ENCODE data around the gene MINPP1.

- TF ChIP-seq POLR2A (IDR thresholded peaks at IDR 0.05; ENCODE audit: low read depth, low read length), result no peak
- no peak for TF ChIP-seq CTCF (conservative IDR thresholded peaks at IDR 0.05; ENCODE audit: low read depth, low read length)
- TF ChIP-seq USF2 (IDR thresholded peaks at IDR 0.05; ENCODE audit: low read depth, low read length), result no peak
- no peak for TF ChIP-seq SMC3 (IDR thresholded peaks at IDR 0.05; ENCODE audit: low read depth, low read length)
- no peak for TF ChIP-seq CEBPB (IDR thresholded peaks at IDR 0.05; ENCODE audit: low read depth, low read length)
- TF ChIP-seq MXI1 (IDR thresholded peaks at IDR 0.05; ENCODE audit: borderline replicate concordance, low read depth, low read length), result no peak
- TF ChIP-seq BHLHE40 (IDR thresholded peaks at IDR 0.05; ENCODE audit: low read depth, low read length), result no peak
- TF ChIP-seq MAFK (IDR thresholded peaks at IDR 0.05; ENCODE audit: low read depth, low read length), result no peak
- TF ChIP-seq RFX5 (IDR thresholded peaks at IDR 0.05; ENCODE audit: low read depth, low read length), result no peak
- TF ChIP-seq RAD21 (IDR thresholded peaks at IDR 0.05; ENCODE audit: low read length), result no peak
- TF ChIP-seq ELK1 (IDR thresholded peaks at IDR 0.05; ENCODE audit: borderline replicate concordance, low read depth, low read length), result no peak
- TF ChIP-seq FOS (IDR thresholded peaks at IDR 0.05; ENCODE audit: low read depth, low read length), result no peak
- no peak for TF ChIP-seq MAZ (IDR thresholded peaks at IDR 0.05; ENCODE audit: borderline replicate concordance, low read depth, low read length)
Measured at GRCh38 chr10:87523731-87524130, 19.0 kb downstream of the MINPP1 start.
